OCI-LY3 (cell line): Measurements from ENCODE around the gene OR6K2.

Experiments used
- H2AFZ ChIP-seq: fragments of 200-600, 300-600 bp; shearing (Covaris generic); 2 replicates; pipeline ENCODE4 v1.6.0; 2014; ENCODE audit warnings: antibody characterized with exemption, low read depth, low read length
- H3K27ac ChIP-seq: fragments of 200-600, 300-600 bp; sonication (generic); 2 replicates; pipeline ENCODE4 v1.5.1; 2014; ENCODE audit warnings: mild to moderate bottlenecking, low read length, moderate library complexity, mixed read lengths
- H3K27me3 ChIP-seq: fragments of 200-600, 300-600 bp; sonication (generic); 2 replicates; pipeline ENCODE4 v1.6.1; 2014; ENCODE audit warnings: low read depth, low read length, mixed read lengths
- H3K36me3 ChIP-seq: fragments of 200-600, 300-600 bp; sonication (generic); replicated peaks from 2 replicates; pipeline ENCODE3; 2014; ENCODE audit warnings: low read depth, low read length, mixed read lengths
- H3K4me1 ChIP-seq: fragments of 300-600, 200-600 bp; sonication (generic); 2 replicates; pipeline ENCODE4 v1.6.1; 2014; ENCODE audit warnings: low read length, mixed read lengths
- H3K4me2 ChIP-seq: fragments of 200-600, 300-600 bp; sonication (generic); 2 replicates; pipeline ENCODE4 v1.6.1; 2014; ENCODE audit warnings: low read length, mixed read lengths
- H3K4me3 ChIP-seq: fragments of 300-600, 200-600 bp; sonication (generic); 2 replicates; pipeline ENCODE4 v1.5.1; 2014; ENCODE audit warnings: antibody characterized with exemption, mild to moderate bottlenecking, low read length, moderate library complexity
- H3K79me2 ChIP-seq: fragments of 300-600, 200-600 bp; shearing (Covaris generic); 2 replicates; pipeline ENCODE4 v1.6.1; 2014; ENCODE audit warnings: mild to moderate bottlenecking, low read length, mixed read lengths
- H3K9ac ChIP-seq: fragments of 300-600, 200-600 bp; shearing (Covaris generic); 2 replicates; pipeline ENCODE4 v1.6.0; 2014; ENCODE audit warnings: mild to moderate bottlenecking, low read length, moderate library complexity
- H3K9me3 ChIP-seq: fragments of 200-600, 300-600 bp; shearing (Covaris generic); 2 replicates; pipeline ENCODE4 v1.6.1; 2014; ENCODE audit warnings: low read length, mixed read lengths; ENCODE audit not compliant: insufficient read depth
- H4K20me1 ChIP-seq: fragments of 200-600, 300-600 bp; sonication (generic); 2 replicates; pipeline ENCODE4 v1.6.1; 2016; ENCODE audit warnings: low read length, mixed read lengths; ENCODE audit not compliant: insufficient read depth
- EZH2phosphoT487 ChIP-seq: fragments of 200-600 bp; shearing (Covaris generic); IDR thresholded peaks from 2 replicates; pipeline ENCODE4 v1.6.1; 2018; ENCODE audit warnings: antibody characterized with exemption, mixed run types, low read depth
- TF ChIP-seq, protein P1 (sequence below): fragments of 200-600, 300-600 bp; sonication (generic); IDR thresholded peaks from 2 replicates; pipeline ENCODE4 v1.5.1; 2014; ENCODE audit warnings: antibody characterized with exemption, low read length, low read depth

Gene OR6K2

DNA sequence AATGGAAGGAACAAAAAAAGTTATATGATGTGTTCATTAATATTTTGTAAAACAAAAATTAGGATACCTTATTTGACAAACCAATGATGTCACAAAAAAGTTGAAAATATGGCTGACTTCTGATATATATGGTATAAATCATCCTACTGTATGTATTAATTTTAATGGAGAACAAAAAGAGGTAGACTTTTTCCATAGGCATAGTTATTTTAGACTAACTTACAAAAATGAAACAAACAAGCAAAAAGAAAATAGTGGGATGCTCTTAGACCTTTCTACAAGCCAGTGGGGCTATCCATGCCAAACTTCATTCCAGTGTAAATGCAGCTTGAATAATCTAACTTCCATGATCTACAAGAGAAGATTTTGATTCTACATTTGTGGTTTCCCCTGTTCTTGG is 13.4 kb downstream of the OR6K2 start:
- H3K79me2 ChIP-seq: no peaks in the 10 kb centered on the region
- no peaks in the 10 kb centered on the region for H4K20me1 ChIP-seq
- no peak overlapping the region for H3K27ac ChIP-seq
- no peak overlapping the region for H2AFZ ChIP-seq
- H3K27me3 ChIP-seq: no peaks in the 10 kb centered on the region
- TF ChIP-seq EZH2phosphoT487: no peak
- TF ChIP-seq, protein P1, sequence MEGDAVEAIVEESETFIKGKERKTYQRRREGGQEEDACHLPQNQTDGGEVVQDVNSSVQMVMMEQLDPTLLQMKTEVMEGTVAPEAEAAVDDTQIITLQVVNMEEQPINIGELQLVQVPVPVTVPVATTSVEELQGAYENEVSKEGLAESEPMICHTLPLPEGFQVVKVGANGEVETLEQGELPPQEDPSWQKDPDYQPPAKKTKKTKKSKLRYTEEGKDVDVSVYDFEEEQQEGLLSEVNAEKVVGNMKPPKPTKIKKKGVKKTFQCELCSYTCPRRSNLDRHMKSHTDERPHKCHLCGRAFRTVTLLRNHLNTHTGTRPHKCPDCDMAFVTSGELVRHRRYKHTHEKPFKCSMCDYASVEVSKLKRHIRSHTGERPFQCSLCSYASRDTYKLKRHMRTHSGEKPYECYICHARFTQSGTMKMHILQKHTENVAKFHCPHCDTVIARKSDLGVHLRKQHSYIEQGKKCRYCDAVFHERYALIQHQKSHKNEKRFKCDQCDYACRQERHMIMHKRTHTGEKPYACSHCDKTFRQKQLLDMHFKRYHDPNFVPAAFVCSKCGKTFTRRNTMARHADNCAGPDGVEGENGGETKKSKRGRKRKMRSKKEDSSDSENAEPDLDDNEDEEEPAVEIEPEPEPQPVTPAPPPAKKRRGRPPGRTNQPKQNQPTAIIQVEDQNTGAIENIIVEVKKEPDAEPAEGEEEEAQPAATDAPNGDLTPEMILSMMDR: no peak
- no peak overlapping the region for H3K4me3 ChIP-seq
- H3K36me3 ChIP-seq: no peaks in the 10 kb centered on the region
- H3K9me3 ChIP-seq: no peaks in the 10 kb centered on the region
- H3K4me2 ChIP-seq: no peak overlapping the region
- H3K4me1 ChIP-seq: no peaks in the 10 kb centered on the region
- H3K9ac ChIP-seq: no peak overlapping the region

DNA sequence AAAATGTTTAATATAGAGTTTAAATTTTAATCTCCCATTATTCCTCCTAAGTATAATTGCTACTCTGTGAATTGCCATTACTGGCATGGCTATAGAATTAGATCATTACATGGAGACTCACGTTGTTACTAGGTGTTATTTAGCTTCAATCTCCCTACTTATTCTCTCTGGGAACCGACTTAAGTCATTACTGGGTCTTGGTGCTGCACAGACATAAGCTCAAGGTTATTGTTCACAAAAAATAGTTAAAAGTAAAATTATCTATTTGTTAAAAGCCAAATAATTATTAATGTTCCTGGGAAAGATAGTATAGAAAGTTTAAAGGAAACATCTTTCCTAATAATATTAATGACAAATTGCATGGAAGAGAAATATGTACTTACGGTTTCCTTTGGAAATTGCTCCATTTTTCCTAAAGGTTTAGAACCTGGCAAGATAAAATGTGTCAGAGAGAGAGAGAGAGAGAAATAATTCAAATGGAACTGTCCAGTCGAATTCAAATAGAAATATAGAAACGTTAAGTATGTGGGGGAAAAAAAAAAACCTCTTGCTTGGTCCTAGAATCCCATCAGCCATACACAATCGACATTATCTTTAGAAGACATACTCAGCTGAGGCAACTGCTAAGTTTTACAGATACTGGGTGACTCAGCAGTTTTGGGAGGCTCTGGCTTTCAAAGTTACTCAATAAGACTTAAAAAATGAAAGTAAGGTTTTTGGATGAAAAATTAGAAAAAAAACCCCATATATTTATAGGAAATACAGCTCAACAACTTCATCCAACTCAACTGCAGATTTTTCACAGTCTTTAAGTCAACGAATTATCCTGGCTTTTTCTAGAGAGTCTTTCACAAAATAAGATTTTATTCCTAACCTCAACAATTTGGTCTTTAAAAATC is 14.1 kb downstream of the OR6K2 start, which contains the start of gene SPTA1:
TSS of gene SPTA1 (minus strand) at position 605 of the 899 bp plus-strand sequence. CDS start at position 407, 198 bp downstream.
- Histone ChIP-seq H3K9me3 (no peaks in the 10 kb centered on the region), H3K4me1 (no peaks in the 10 kb centered on the region), H3K4me2 (no peak within 1 kb of the TSS), H4K20me1 (no peaks in the 10 kb centered on the region), H3K36me3 (no peaks in the 10 kb centered on the region), H3K9ac (no peak within 1 kb of the TSS), H3K4me3 (no peak within 1 kb of the TSS), H3K79me2 (no peaks in the 10 kb centered on the region), H3K27ac (no peak within 1 kb of the TSS), H2AFZ (no peak within 1 kb of the TSS), H3K27me3 (no peaks in the 10 kb centered on the region)
- TF ChIP-seq EZH2phosphoT487: no peak
- TF ChIP-seq, protein P1: no peak

DNA sequence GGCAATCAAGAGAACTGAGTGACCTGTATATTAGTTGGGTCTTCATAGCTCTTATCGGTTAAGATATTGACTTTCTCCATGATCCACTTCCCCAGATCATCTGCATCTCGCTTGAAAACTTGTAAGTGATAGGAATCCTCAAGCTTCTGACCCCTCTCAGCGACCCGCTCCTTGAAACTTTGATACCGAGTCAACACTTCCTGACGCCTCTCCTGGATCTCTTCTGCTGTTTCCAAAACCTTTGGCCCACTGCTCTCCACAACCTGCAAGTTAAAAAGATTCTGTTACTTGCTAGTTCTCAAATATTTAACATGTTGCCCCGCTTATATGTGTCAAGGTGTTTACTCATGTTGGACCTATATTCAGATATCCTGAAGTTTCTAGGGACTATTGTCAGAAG is 15.4 kb downstream of the OR6K2 start:
- no peak for TF ChIP-seq EZH2phosphoT487
- TF ChIP-seq, protein P1: no peak
- H3K36me3 ChIP-seq: no peaks in the 10 kb centered on the region
- no peak overlapping the region for H3K4me2 ChIP-seq
- H3K9ac ChIP-seq: no peak overlapping the region
- H3K9me3 ChIP-seq: no peaks in the 10 kb centered on the region
- no peaks in the 10 kb centered on the region for H3K4me1 ChIP-seq
- no peaks in the 10 kb centered on the region for H3K79me2 ChIP-seq
- H3K4me3 ChIP-seq: no peak overlapping the region
- no peak overlapping the region for H2AFZ ChIP-seq
- H3K27ac ChIP-seq: no peak overlapping the region
- H4K20me1 ChIP-seq: no peaks in the 10 kb centered on the region
- H3K27me3 ChIP-seq: no peaks in the 10 kb centered on the region

DNA sequence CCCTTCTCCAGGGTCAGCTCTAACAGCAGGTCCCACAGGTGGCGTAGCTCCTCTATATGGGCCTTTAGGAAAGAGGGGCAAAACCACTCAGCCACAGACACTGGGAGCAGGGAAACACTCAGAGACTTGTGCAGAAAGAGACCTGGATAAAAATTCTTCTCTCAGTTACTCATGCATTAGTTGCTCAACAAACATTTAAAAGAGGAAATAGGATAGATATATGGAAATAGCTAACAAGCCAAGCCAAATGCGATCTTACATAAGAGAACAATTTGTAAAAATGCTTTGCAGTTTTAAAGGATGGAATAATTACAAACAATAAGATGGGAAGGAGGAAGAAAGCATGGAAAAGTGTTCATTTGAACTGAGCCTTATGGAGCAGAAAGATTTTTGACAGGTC is 18.8 kb downstream of the OR6K2 start:
- no peaks in the 10 kb centered on the region for H3K36me3 ChIP-seq
- no peaks in the 10 kb centered on the region for H3K9me3 ChIP-seq
- no peaks in the 10 kb centered on the region for H3K27me3 ChIP-seq
- no peak overlapping the region for H2AFZ ChIP-seq
- H3K4me3 ChIP-seq: no peak overlapping the region
- no peaks in the 10 kb centered on the region for H3K79me2 ChIP-seq
- no peak overlapping the region for H3K27ac ChIP-seq
- no peak overlapping the region for H3K9ac ChIP-seq
- TF ChIP-seq EZH2phosphoT487: no peak
- TF ChIP-seq, protein P1: no peak
- no peaks in the 10 kb centered on the region for H3K4me1 ChIP-seq
- H4K20me1 ChIP-seq: no peaks in the 10 kb centered on the region
- no peak overlapping the region for H3K4me2 ChIP-seq
